ENCODE results near the gene KAZN. TPM values are rescaled to one million over a fixed set of nuclear protein-coding genes. Genes with fewer than 3 reads are reported as not detected.
A peak's percentile ranks its signal among the peaks of the same experiment; 100 is the strongest.

The KAZN gene
- polyA plus RNA-seq, 2 donors: 29.3 to 32.0 TPM

DNA sequence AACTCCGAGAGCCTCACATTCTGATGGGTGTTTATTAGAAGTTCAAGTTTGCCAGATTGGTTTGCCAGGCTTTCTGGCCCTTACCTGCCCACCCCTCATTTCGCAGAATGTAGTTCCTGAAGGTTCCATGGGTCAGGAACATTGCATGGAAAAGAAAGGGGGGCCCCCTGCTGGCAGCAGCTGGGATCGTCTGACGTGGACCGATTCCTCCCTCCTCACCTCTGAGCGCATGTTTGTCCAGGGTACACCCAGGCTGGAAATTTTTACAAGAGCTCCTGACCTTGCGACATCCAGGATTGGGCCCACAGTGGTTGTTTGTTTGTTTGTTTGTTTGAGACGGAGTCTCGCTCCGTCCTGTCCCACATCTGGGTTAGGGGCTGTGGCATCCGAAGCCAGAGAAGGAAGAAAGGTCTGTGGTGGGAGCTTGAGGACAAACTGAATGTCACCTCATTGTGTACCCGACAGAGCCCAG is 429.1 kb downstream of the KAZN start:
- Histone ChIP-seq H3K27ac (ENCODE audit: low read depth in 2 of 2, low read length in 1 of 2) (peak overlapping the region; percentile 78 to 92), H3K4me1 (ENCODE audit: control insufficient read depth in 2 of 2, insufficient read depth in 2 of 2, low read length in 1 of 2) (peaks cover 0 to 19% of the 10 kb centered on the region in 2 donors), H3K4me3 (ENCODE audit: low read depth in 1 of 2, low read length in 2 of 2) (no peak overlapping the region), H3K9me3 (ENCODE audit: control insufficient read depth in 2 of 2, insufficient read depth in 1 of 2, low read depth in 1 of 2, low read length in 1 of 2) (no peaks in the 10 kb centered on the region), H3K36me3 (ENCODE audit: control insufficient read depth in 2 of 2, insufficient read depth in 2 of 2, low read length in 1 of 2) (no peaks in the 10 kb centered on the region), H3K27me3 (ENCODE audit: control insufficient read depth in 1 of 2, insufficient read depth in 2 of 2, low read length in 2 of 2) (no peaks in the 10 kb centered on the region)
- 43 to 48% methylated on average over 12 of the region's 12 CpGs for WGBS, 2 donors

DNA sequence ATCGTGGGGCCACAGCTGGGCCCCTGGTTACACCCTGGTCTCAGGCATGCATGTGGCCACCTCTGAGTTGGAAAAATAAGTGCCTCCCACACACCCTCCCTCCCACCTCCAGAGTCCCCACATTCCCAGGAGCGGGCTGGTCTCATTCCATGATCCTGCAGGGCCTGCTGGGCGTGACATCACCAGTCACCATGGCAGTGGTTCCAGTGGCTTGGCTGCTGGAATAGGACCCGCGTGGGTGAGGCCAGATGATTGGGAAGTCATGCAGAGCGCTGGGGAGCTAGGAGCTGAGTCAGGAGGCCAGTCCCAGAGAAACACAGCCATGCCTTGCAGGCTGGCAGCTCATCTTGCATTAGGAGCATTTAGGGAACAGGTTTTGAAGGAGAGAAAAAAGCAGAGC is 429.6 kb downstream of the KAZN start:
- H3K4me3 ChIP-seq (ENCODE audit: low read depth in 1 of 2, low read length in 2 of 2): no peak overlapping the region
- H3K27me3 ChIP-seq (ENCODE audit: control insufficient read depth in 1 of 2, insufficient read depth in 2 of 2, low read length in 2 of 2): no peaks in the 10 kb centered on the region
- no peaks in the 10 kb centered on the region for H3K9me3 ChIP-seq (ENCODE audit: control insufficient read depth in 2 of 2, insufficient read depth in 1 of 2, low read depth in 1 of 2, low read length in 1 of 2)
- H3K36me3 ChIP-seq (ENCODE audit: control insufficient read depth in 2 of 2, insufficient read depth in 2 of 2, low read length in 1 of 2): no peaks in the 10 kb centered on the region
- WGBS, 2 donors: 32 to 47% methylated on average over 6 of the region's 6 CpGs
- H3K4me1 ChIP-seq (ENCODE audit: control insufficient read depth in 2 of 2, insufficient read depth in 2 of 2, low read length in 1 of 2): peaks cover 0 to 14% of the 10 kb centered on the region in 2 donors
- H3K27ac ChIP-seq (ENCODE audit: low read depth in 2 of 2, low read length in 1 of 2): peak overlapping the region; percentile 78 to 92

DNA sequence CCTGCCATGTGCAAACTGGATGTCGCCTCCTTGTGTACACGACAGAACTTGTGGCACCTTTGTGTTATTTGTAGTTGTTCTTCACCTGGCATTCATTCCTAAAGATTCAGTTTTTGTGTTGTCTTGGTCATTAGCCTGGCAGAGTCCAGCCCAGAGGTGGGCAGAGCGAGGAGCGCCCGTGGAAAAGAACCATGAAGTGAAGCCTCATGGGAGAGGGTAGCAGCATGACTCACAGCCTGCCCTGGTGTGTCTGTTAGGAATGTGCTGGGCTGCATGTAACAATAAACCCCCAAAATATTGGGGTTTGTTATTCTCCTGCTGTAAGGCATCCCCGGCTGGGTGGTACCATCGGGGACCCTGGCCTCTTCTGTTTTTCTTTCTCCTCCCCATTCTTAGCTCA is 430.1 kb downstream of the KAZN start:
- peaks cover 0 to 11% of the 10 kb centered on the region in 2 donors for H3K4me1 ChIP-seq (ENCODE audit: control insufficient read depth in 2 of 2, insufficient read depth in 2 of 2, low read length in 1 of 2)
- no peaks in the 10 kb centered on the region for H3K36me3 ChIP-seq (ENCODE audit: control insufficient read depth in 2 of 2, insufficient read depth in 2 of 2, low read length in 1 of 2)
- peak overlapping the region; percentile 78 to 92 for H3K27ac ChIP-seq (ENCODE audit: low read depth in 2 of 2, low read length in 1 of 2)
- 82 to 84% methylated on average over 7 of the region's 7 CpGs for WGBS, 2 donors
- no peaks in the 10 kb centered on the region for H3K9me3 ChIP-seq (ENCODE audit: control insufficient read depth in 2 of 2, insufficient read depth in 1 of 2, low read depth in 1 of 2, low read length in 1 of 2)
- no peaks in the 10 kb centered on the region for H3K27me3 ChIP-seq (ENCODE audit: control insufficient read depth in 1 of 2, insufficient read depth in 2 of 2, low read length in 2 of 2)
- no peak overlapping the region for H3K4me3 ChIP-seq (ENCODE audit: low read depth in 1 of 2, low read length in 2 of 2)

DNA sequence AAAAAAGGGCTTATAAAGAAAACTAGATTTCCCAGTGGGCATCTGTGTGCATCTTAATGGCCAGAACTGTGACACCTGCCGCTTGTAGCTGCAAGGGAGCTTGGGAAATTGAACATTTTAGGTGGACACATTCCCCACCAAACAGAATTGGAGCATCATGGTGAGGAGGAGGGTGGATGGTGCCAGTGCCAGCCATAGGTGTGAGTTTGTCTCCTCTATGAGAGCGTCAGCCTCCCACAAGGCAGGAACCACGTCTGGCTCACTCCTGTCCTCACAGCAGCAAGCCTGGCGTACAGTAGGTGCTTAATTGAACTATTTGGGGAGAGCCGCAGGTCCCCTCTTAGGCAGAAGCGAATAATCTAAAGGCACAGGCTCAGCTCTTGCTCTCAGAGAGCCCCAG is 430.6 kb downstream of the KAZN start:
- Histone ChIP-seq H3K9me3 (ENCODE audit: control insufficient read depth in 2 of 2, insufficient read depth in 1 of 2, low read depth in 1 of 2, low read length in 1 of 2) (no peaks in the 10 kb centered on the region), H3K36me3 (ENCODE audit: control insufficient read depth in 2 of 2, insufficient read depth in 2 of 2, low read length in 1 of 2) (no peaks in the 10 kb centered on the region), H3K27ac (ENCODE audit: low read depth in 2 of 2, low read length in 1 of 2) (peak overlapping the region; percentile 78 to 92), H3K27me3 (ENCODE audit: control insufficient read depth in 1 of 2, insufficient read depth in 2 of 2, low read length in 2 of 2) (no peaks in the 10 kb centered on the region), H3K4me1 (ENCODE audit: control insufficient read depth in 2 of 2, insufficient read depth in 2 of 2, low read length in 1 of 2) (peaks cover 0 to 11% of the 10 kb centered on the region in 2 donors), H3K4me3 (ENCODE audit: low read depth in 1 of 2, low read length in 2 of 2) (no peak overlapping the region)
- WGBS, 2 donors: 92 to 95% methylated on average over 6 of the region's 6 CpGs

DNA sequence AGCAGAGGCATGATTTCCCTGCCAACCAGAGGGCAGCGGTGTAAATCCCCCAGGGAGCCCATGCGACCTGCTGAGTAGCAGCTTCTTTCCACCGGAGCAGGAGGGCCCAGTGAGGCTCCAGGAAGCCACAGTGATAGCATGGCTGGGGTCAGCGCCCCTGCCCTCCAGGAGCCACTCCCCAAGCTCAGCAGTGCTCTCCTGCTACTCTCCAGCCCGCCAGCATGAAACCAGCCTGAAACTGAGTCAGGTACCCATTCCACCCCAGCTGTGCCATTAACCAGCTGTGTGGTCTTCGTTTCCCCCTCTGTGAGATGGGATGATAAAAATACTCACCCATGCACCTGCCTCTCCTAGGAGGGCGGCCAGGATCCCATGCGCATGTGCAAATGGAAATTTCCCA is 431.3 kb downstream of the KAZN start:
- no peaks in the 10 kb centered on the region for H3K27me3 ChIP-seq (ENCODE audit: control insufficient read depth in 1 of 2, insufficient read depth in 2 of 2, low read length in 2 of 2)
- 88 to 91% methylated on average over 8 of the region's 8 CpGs for WGBS, 2 donors
- no peak overlapping the region for H3K4me3 ChIP-seq (ENCODE audit: low read depth in 1 of 2, low read length in 2 of 2)
- H3K4me1 ChIP-seq (ENCODE audit: control insufficient read depth in 2 of 2, insufficient read depth in 2 of 2, low read length in 1 of 2): peaks cover 0 to 11% of the 10 kb centered on the region in 2 donors
- H3K27ac ChIP-seq (ENCODE audit: low read depth in 2 of 2, low read length in 1 of 2): no peak overlapping the region
- H3K36me3 ChIP-seq (ENCODE audit: control insufficient read depth in 2 of 2, insufficient read depth in 2 of 2, low read length in 1 of 2): peaks cover 2 to 4% of the 10 kb centered on the region in 2 donors
- H3K9me3 ChIP-seq (ENCODE audit: control insufficient read depth in 2 of 2, insufficient read depth in 1 of 2, low read depth in 1 of 2, low read length in 1 of 2): no peaks in the 10 kb centered on the region

DNA sequence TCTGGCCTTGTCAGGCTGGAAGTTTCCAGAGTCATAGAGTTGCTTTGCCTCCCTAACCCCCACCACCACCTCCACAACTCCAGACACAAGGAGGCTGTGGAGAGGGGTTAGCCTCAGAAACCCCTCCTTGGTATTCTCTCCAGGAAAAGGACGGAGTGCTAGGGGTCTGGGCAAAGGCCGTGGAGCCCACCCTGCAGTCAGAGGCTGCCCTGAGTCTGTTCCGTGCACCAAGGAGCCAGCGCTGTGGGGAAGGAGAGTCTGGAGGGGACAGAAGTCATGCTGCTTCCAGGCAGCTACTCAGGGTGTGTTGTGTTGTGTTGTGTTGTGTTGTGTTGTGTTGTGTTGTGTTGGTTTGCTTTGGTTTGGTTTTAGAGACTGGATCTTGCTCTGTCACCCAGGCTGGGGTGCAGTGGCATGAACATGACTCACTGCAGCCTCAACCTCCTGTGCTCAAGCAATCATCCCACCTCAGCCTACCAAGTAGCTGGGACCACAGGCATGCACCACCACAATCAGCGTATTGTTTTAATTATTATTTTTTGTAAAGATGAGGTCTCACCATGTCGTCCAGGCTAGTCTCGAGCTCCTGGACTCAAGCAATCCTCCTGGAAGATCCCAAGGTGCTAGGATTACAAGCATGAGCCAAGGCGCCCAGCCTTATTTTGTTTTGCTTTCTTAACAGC is 432.9 kb downstream of the KAZN start:
- H3K4me1 ChIP-seq (ENCODE audit: control insufficient read depth in 2 of 2, insufficient read depth in 2 of 2, low read length in 1 of 2): peaks cover 0 to 9% of the 10 kb centered on the region in 2 donors
- H3K4me3 ChIP-seq (ENCODE audit: low read depth in 1 of 2, low read length in 2 of 2): no peak overlapping the region
- H3K27me3 ChIP-seq (ENCODE audit: control insufficient read depth in 1 of 2, insufficient read depth in 2 of 2, low read length in 2 of 2): no peaks in the 10 kb centered on the region
- WGBS, 2 donors: 94 to 95% methylated on average over 8 of the region's 8 CpGs
- H3K36me3 ChIP-seq (ENCODE audit: control insufficient read depth in 2 of 2, insufficient read depth in 2 of 2, low read length in 1 of 2): peaks cover 4 to 6% of the 10 kb centered on the region in 2 donors
- H3K9me3 ChIP-seq (ENCODE audit: control insufficient read depth in 2 of 2, insufficient read depth in 1 of 2, low read depth in 1 of 2, low read length in 1 of 2): no peaks in the 10 kb centered on the region
- H3K27ac ChIP-seq (ENCODE audit: low read depth in 2 of 2, low read length in 1 of 2): no peak overlapping the region

DNA sequence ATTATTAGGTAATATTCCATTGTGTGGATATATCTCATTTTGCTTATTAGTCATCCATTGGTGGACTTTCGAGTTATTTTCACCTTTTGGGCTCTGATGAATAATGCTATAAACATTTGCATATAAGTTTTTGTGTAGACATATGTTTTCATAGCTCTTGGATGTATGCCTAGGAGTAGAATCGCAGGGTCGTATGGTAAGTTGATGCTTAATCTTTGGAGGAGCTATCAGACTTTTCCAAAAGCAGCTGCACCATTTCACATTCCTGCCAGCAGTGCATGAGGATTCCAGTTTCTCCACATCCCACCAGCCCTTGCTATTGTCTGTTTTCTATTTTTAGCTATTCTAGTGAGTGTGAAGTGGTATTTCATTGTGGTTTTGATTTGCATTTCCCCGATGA is 434.8 kb downstream of the KAZN start:
- Histone ChIP-seq H3K9me3 (ENCODE audit: control insufficient read depth in 2 of 2, insufficient read depth in 1 of 2, low read depth in 1 of 2, low read length in 1 of 2) (no peaks in the 10 kb centered on the region), H3K27ac (ENCODE audit: low read depth in 2 of 2, low read length in 1 of 2) (no peak overlapping the region), H3K4me1 (ENCODE audit: control insufficient read depth in 2 of 2, insufficient read depth in 2 of 2, low read length in 1 of 2) (peaks cover 0 to 5% of the 10 kb centered on the region in 2 donors), H3K36me3 (ENCODE audit: control insufficient read depth in 2 of 2, insufficient read depth in 2 of 2, low read length in 1 of 2) (peaks cover 6 to 13% of the 10 kb centered on the region in 2 donors), H3K27me3 (ENCODE audit: control insufficient read depth in 1 of 2, insufficient read depth in 2 of 2, low read length in 2 of 2) (no peaks in the 10 kb centered on the region), H3K4me3 (ENCODE audit: low read depth in 1 of 2, low read length in 2 of 2) (no peak overlapping the region)
- WGBS, 2 donors: 54 to 63% methylated on average over 4 of the region's 4 CpGs

DNA sequence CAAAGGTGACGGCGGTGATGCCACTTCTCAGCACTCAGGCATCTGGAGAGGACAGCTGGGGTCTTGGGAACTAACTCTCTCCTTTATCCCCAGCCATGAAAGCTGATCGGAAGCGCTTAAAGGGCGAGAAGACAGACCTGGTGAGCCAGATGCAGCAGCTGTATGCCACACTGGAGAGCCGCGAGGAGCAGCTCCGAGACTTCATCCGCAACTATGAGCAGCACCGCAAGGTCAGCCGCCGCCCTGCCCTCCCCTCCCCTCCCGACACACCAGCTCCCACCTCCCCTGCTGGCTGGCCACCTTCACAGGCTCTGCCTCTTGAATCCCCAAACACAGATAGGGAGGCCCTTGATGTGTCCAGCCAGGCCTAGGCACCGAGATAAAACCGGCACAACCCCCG is 436.2 kb downstream of the KAZN start:
- Histone ChIP-seq H3K27me3 (ENCODE audit: control insufficient read depth in 1 of 2, insufficient read depth in 2 of 2, low read length in 2 of 2) (no peaks in the 10 kb centered on the region), H3K4me3 (ENCODE audit: low read depth in 1 of 2, low read length in 2 of 2) (no peak overlapping the region), H3K9me3 (ENCODE audit: control insufficient read depth in 2 of 2, insufficient read depth in 1 of 2, low read depth in 1 of 2, low read length in 1 of 2) (no peaks in the 10 kb centered on the region), H3K36me3 (ENCODE audit: control insufficient read depth in 2 of 2, insufficient read depth in 2 of 2, low read length in 1 of 2) (peaks cover 6 to 17% of the 10 kb centered on the region in 2 donors), H3K4me1 (ENCODE audit: control insufficient read depth in 2 of 2, insufficient read depth in 2 of 2, low read length in 1 of 2) (peaks cover 0 to 4% of the 10 kb centered on the region in 2 donors), H3K27ac (ENCODE audit: low read depth in 2 of 2, low read length in 1 of 2) (no peak overlapping the region)
- 93 to 96% methylated on average over 16 of the region's 16 CpGs for WGBS, 2 donors

DNA sequence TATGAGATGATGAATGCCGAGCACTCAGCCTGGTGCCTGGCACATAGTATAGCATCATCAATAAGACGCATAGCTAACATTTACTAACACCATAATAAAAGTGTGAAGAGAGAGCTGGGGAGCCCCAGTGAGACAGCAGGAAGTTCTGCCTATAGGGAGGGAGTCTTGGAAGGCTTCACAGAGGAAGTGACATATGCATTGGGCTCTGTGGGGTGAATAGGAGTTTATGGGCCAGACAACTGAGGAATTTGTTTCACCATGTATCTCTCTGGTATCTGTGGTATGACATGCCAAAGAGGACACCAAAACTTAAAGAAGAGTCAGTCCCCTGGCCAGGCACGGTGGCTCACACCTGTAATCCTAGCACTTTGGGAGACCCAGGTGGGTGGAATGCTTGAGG is 436.8 kb downstream of the KAZN start:
- Histone ChIP-seq H3K4me3 (ENCODE audit: low read depth in 1 of 2, low read length in 2 of 2) (no peak overlapping the region), H3K36me3 (ENCODE audit: control insufficient read depth in 2 of 2, insufficient read depth in 2 of 2, low read length in 1 of 2) (peaks cover 6 to 17% of the 10 kb centered on the region in 2 donors), H3K9me3 (ENCODE audit: control insufficient read depth in 2 of 2, insufficient read depth in 1 of 2, low read depth in 1 of 2, low read length in 1 of 2) (peaks cover 0 to 1% of the 10 kb centered on the region in 2 donors), H3K27ac (ENCODE audit: low read depth in 2 of 2, low read length in 1 of 2) (no peak overlapping the region), H3K4me1 (ENCODE audit: control insufficient read depth in 2 of 2, insufficient read depth in 2 of 2, low read length in 1 of 2) (peaks cover 0 to 2% of the 10 kb centered on the region in 2 donors), H3K27me3 (ENCODE audit: control insufficient read depth in 1 of 2, insufficient read depth in 2 of 2, low read length in 2 of 2) (no peaks in the 10 kb centered on the region)
- 97 to 100% methylated on average over 3 of the region's 3 CpGs for WGBS, 2 donors

DNA sequence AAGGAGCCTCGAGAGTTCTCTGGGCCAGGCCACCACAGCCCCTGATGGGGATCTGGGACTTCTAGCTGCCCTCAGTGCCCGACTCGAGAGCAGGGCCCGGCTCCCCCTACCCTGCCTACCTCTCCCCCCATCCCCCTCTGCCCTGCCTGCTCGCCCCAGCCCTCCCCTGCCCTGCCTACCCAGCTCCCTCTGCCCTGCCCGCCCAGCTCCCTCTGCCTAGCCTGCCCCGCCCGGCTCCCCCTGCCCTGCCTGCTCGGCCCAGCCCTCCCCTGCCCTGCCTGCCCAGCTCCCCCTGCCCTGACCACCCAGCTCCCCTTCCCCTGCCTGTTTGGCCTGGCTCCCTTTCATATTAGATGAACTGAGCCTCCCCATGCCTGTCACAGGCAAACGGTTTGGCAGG is 437.6 kb downstream of the KAZN start:
- peaks cover 0 to 2% of the 10 kb centered on the region in 2 donors for H3K9me3 ChIP-seq (ENCODE audit: control insufficient read depth in 2 of 2, insufficient read depth in 1 of 2, low read depth in 1 of 2, low read length in 1 of 2)
- H3K27ac ChIP-seq (ENCODE audit: low read depth in 2 of 2, low read length in 1 of 2): no peak overlapping the region
- 70 to 72% methylated on average over 5 to 10 of the region's 10 CpGs for WGBS, 2 donors
- H3K4me1 ChIP-seq (ENCODE audit: control insufficient read depth in 2 of 2, insufficient read depth in 2 of 2, low read length in 1 of 2): peaks cover 0 to 2% of the 10 kb centered on the region in 2 donors
- peaks cover 6 to 17% of the 10 kb centered on the region in 2 donors for H3K36me3 ChIP-seq (ENCODE audit: control insufficient read depth in 2 of 2, insufficient read depth in 2 of 2, low read length in 1 of 2)
- H3K27me3 ChIP-seq (ENCODE audit: control insufficient read depth in 1 of 2, insufficient read depth in 2 of 2, low read length in 2 of 2): no peaks in the 10 kb centered on the region
- H3K4me3 ChIP-seq (ENCODE audit: low read depth in 1 of 2, low read length in 2 of 2): no peak overlapping the region
